AG04450 (cell line): ENCODE measurements around the gene NAA15. TPM values are rescaled to one million over a fixed set of nuclear protein-coding genes. Genes with fewer than 3 reads are reported as not detected.

Experiments
- CTCF ChIA-PET: fragments of 300-600, 350-600 bp; formaldehyde crosslinking; extraction: SDS; loops from one replicate; lab custom pipeline; 2022; ENCODE audit warnings: antibody characterized with exemption, inconsistent platforms; lab: Charles Lee
- POLR2A ChIA-PET: fragments of 350-600 bp; formaldehyde crosslinking; extraction: SDS; loops from one replicate; lab custom pipeline; 2021; ENCODE audit warnings: antibody characterized with exemption, inconsistent platforms; lab: Yijun Ruan, JAX
- DNase-seq: peaks from one replicate; pipeline ENCODE4 v3.0.0-alpha.2; 2011; ENCODE audit warnings: low read depth, low spot score
- H3K27ac ChIP-seq: one replicate; pipeline ENCODE4 v1.5.1; 2012; ENCODE audit warnings: low read depth, low read length, control low read depth
- H3K27me3 ChIP-seq: one replicate; pipeline ENCODE4 v1.6.0; 2012; ENCODE audit warnings: low read length; ENCODE audit not compliant: control insufficient read depth, insufficient read depth
- H3K4me3 ChIP-seq: 2 replicates; pipeline ENCODE4 v1.5.1; 2011; ENCODE audit warnings: mild to moderate bottlenecking, low read depth, low read length, control low read depth
- H3K9me3 ChIP-seq: 2 replicates; pipeline ENCODE4 v1.5.1; 2012; ENCODE audit warnings: low read length; ENCODE audit not compliant: control insufficient read depth, insufficient read depth
- CTCF ChIP-seq: IDR thresholded peaks from 2 replicates; pipeline ENCODE4 v1.5.1; 2011; ENCODE audit warnings: low read depth, low read length, control low read depth, inconsistent platforms
- polyA plus RNA-seq: library from polyadenylated mRNA; depleted of rRNA; stranded (reverse); fragments of >200 nt; gene quantifications from 2 replicates; pipeline ENCODE4 v1.2.3, GENCODE V29; 2011

NAA15 gene
- polyA plus RNA-seq, 1 experiment, result 30.2 TPM

- peak overlapping the region; percentile 47 for H3K27ac ChIP-seq
- ChIA-PET POLR2A (interaction anchor here (0.8 to 1.4 kb wide), 8 partner anchors 9 to 157 kb away, joined by 3 to 11 read pairs (median 4); no protein-coding TSS in a partner anchor), CTCF (interaction anchor here (0.6 to 3.3 kb wide), 63 partner anchors 8 to 308 kb away, joined by 3 to 59 read pairs (median 5); partner anchors contain the start of genes ELF2 and MGARP)
- peak; percentile 92 for TF ChIP-seq CTCF
- peak; percentile 84 for DNase-seq
- H3K9me3 ChIP-seq, result no peaks in the 10 kb centered on the region
- H3K4me3 ChIP-seq, result peak overlapping the region; percentile 82
- no peaks in the 10 kb centered on the region for H3K27me3 ChIP-seq
Observed at GRCh38 chr4:139295206-139295941, 5.9 kb upstream of the NAA15 start.

GRCh38 chr4:139295942-139296299, 5.4 kb upstream of the NAA15 start:
- H3K4me3 ChIP-seq, result no peak overlapping the region; the same call in 1 of the 2 replicates
- ChIA-PET POLR2A (interaction anchor here (0.8 to 1.4 kb wide), 8 partner anchors 9 to 157 kb away, joined by 3 to 11 read pairs (median 4); no protein-coding TSS in a partner anchor), CTCF (interaction anchor here (0.6 to 3.3 kb wide), 64 partner anchors 9 to 308 kb away, joined by 3 to 59 read pairs (median 5); partner anchors contain the start of genes ELF2 and MGARP)
- no peak for TF ChIP-seq CTCF
- DNase-seq, result no peak
- H3K27ac ChIP-seq, result no peak overlapping the region
- H3K9me3 ChIP-seq, result no peaks in the 10 kb centered on the region
- H3K27me3 ChIP-seq, result no peaks in the 10 kb centered on the region

- DNase-seq, result no peak
- POLR2A ChIA-PET, result no interaction called here
- CTCF ChIA-PET, result interaction anchor here (0.5 to 3.3 kb wide), 18 partner anchors 8 to 267 kb away, joined by 3 to 59 read pairs (median 10); no protein-coding TSS in a partner anchor
- H3K4me3 ChIP-seq, result no peak overlapping the region
- no peak for TF ChIP-seq CTCF
- no peaks in the 10 kb centered on the region for H3K27me3 ChIP-seq
- H3K27ac ChIP-seq, result no peak overlapping the region
- peaks cover 5% of the 10 kb centered on the region; the same call in 1 of the 2 replicates for H3K9me3 ChIP-seq
Observed at GRCh38 chr4:139297001-139297410, 4.3 kb upstream of the NAA15 start.

GRCh38 chr4:139299536-139299935, 1.8 kb upstream of the NAA15 start:
- TF ChIP-seq CTCF, result no peak
- ChIA-PET CTCF (interaction anchor here (1.0 to 1.7 kb wide), 3 partner anchors 71 to 269 kb away, joined by 4 to 8 read pairs (median 7); no protein-coding TSS in a partner anchor), POLR2A (interaction anchor here (0.6 kb wide), 1 partner anchor 89 kb away, joined by 3 read pairs; no protein-coding TSS in a partner anchor)
- Histone ChIP-seq H3K9me3 (peaks cover 6% of the 10 kb centered on the region; the same call in 1 of the 2 replicates), H3K4me3 (peak overlapping the region; percentile 2), H3K27me3 (no peaks in the 10 kb centered on the region), H3K27ac (no peak overlapping the region)
- DNase-seq, result no peak
